ENCODE data around the gene NT5E.

NT5E gene

GRCh38 chr6:85490516-85491248 is 40.8 kb downstream of the NT5E start:
- no peak overlapping the region for H3K27ac Mint-ChIP-seq
- H3K9me3 Mint-ChIP-seq, result peaks cover 1% of the 10 kb centered on the region
- peaks cover 3% of the 10 kb centered on the region for H3K27me3 Mint-ChIP-seq (ENCODE audit: low read depth)
- no peak for TF ChIP-seq CTCF (IDR thresholded peaks at IDR 0.05; ENCODE audit: unreplicated experiment in 3 of 3)
- H3K4me3 Mint-ChIP-seq, result no peak overlapping the region
- peaks cover 14% of the 10 kb centered on the region for H3K4me1 Mint-ChIP-seq
- no peaks in the 10 kb centered on the region for H3K36me3 Mint-ChIP-seq (ENCODE audit: low read depth)

GRCh38 chr6:85493389-85493788 is 43.5 kb downstream of the NT5E start:
- H3K36me3 Mint-ChIP-seq (ENCODE audit: low read depth), result peaks cover 17% of the 10 kb centered on the region
- no peaks in the 10 kb centered on the region for H3K27me3 Mint-ChIP-seq (ENCODE audit: low read depth)
- peaks cover 14% of the 10 kb centered on the region for H3K4me1 Mint-ChIP-seq
- no peak overlapping the region for H3K4me3 Mint-ChIP-seq
- TF ChIP-seq CTCF (IDR thresholded peaks at IDR 0.05; ENCODE audit: unreplicated experiment in 3 of 3), result no peak
- H3K27ac Mint-ChIP-seq, result no peak overlapping the region
- peaks cover 21% of the 10 kb centered on the region for H3K9me3 Mint-ChIP-seq

GRCh38 chr6:85494547-85495536 is 45.0 kb downstream of the NT5E start:
- TF ChIP-seq CTCF (IDR thresholded peaks at IDR 0.05; ENCODE audit: unreplicated experiment in 3 of 3), result no peak
- Mint-ChIP-seq H3K4me1 (peaks cover 16% of the 10 kb centered on the region), H3K4me3 (no peak overlapping the region), H3K9me3 (peaks cover 26% of the 10 kb centered on the region), H3K36me3 (ENCODE audit: low read depth) (peaks cover 22% of the 10 kb centered on the region), H3K27me3 (ENCODE audit: low read depth) (no peaks in the 10 kb centered on the region), H3K27ac (no peak overlapping the region)

GRCh38 chr6:85496009-85496579 is 46.2 kb downstream of the NT5E start:
- no peak for TF ChIP-seq CTCF (IDR thresholded peaks at IDR 0.05; ENCODE audit: unreplicated experiment in 3 of 3)
- Mint-ChIP-seq H3K36me3 (ENCODE audit: low read depth) (peaks cover 22% of the 10 kb centered on the region), H3K4me3 (no peak overlapping the region), H3K9me3 (peaks cover 26% of the 10 kb centered on the region), H3K27me3 (ENCODE audit: low read depth) (no peaks in the 10 kb centered on the region), H3K27ac (no peak overlapping the region), H3K4me1 (peaks cover 16% of the 10 kb centered on the region)

- H3K4me3 Mint-ChIP-seq, result no peak overlapping the region
- peaks cover 16% of the 10 kb centered on the region for H3K4me1 Mint-ChIP-seq
- H3K27ac Mint-ChIP-seq, result no peak overlapping the region
- no peak for TF ChIP-seq CTCF (IDR thresholded peaks at IDR 0.05; ENCODE audit: unreplicated experiment in 3 of 3)
- no peaks in the 10 kb centered on the region for H3K27me3 Mint-ChIP-seq (ENCODE audit: low read depth)
- H3K9me3 Mint-ChIP-seq, result peaks cover 26% of the 10 kb centered on the region
- H3K36me3 Mint-ChIP-seq (ENCODE audit: low read depth), result peaks cover 22% of the 10 kb centered on the region
Measured at GRCh38 chr6:85496856-85497255, 47.0 kb downstream of the NT5E start.

Data from nephron (organoid).